Stomach (tissue), 9 donors: ENCODE results near the gene NTF3. TPM values are rescaled to one million over a fixed set of nuclear protein-coding genes. Genes with fewer than 3 reads are reported as not detected.
A peak's percentile ranks its signal among the peaks of the same experiment; 100 is the strongest.

Source experiments
- DNase-seq, 2 donors: peaks; one replicate each; pipeline versions ENCODE4 v3.0.0 to v3.0.0-alpha.2; 2013 to 2019
- H3K27ac ChIP-seq, 5 donors: fragments of 200-600 bp in 4 of 5; sonication (generic) in 4 of 5; one replicate each; pipeline ENCODE4 v1.5.1; 2013 to 2019; ENCODE audit warnings: mild to moderate bottlenecking in 1 of 5, moderate library complexity in 1 of 5
- H3K27me3 ChIP-seq, 3 donors: fragments of 200-600 bp; sonication (generic); one replicate each; pipeline ENCODE4 v1.5.1; 2017 to 2019; ENCODE audit warnings: mixed run types in 1 of 3
- H3K36me3 ChIP-seq, 4 donors: fragments of 200-600 bp; sonication (generic); 1 replicate in 3 of 4; 2 replicates in 1 of 4; pipeline ENCODE4 v1.5.1; 2016 to 2019
- H3K4me1 ChIP-seq, 4 donors: fragments of 200-600 bp; sonication (generic); one replicate each; pipeline ENCODE4 v1.5.1; 2016 to 2019
- H3K4me3 ChIP-seq, 4 donors: fragments of 200-600 bp; sonication (generic) in 3 of 4; one replicate each; pipeline ENCODE4 v1.5.1; 2016 to 2019; ENCODE audit warnings: mild to moderate bottlenecking in 1 of 4
- H3K9me3 ChIP-seq, 4 donors: fragments of 200-600 bp; sonication (generic); one replicate each; pipeline ENCODE4 v1.5.1; 2016 to 2019
- CTCF ChIP-seq, 7 experiments: fragments of 450-650 bp in 4 of 7; fragments of 200-600 bp in 3 of 7; sonication (generic) in 3 of 7; IDR thresholded peaks; one replicate each; pipeline ENCODE4 v1.5.1; 2016 to 2019; ENCODE audit warnings: antibody characterized with exemption in 7 of 7, control low read depth in 2 of 7, mild to moderate bottlenecking in 1 of 7
- EP300 ChIP-seq: sonication (generic); formaldehyde crosslinking; IDR thresholded peaks from one replicate; pipeline ENCODE4 v1.6.1; 2017; ENCODE audit warnings: antibody characterized with exemption
- POLR2A ChIP-seq, 4 donors: fragments of 450-650 bp; IDR thresholded peaks; one replicate each; pipeline ENCODE4 v1.6.1; 2016; ENCODE audit warnings: antibody characterized with exemption in 4 of 4, control low read depth in 2 of 4, mild to moderate bottlenecking in 1 of 4, moderate library complexity in 1 of 4
- POLR2AphosphoS5 ChIP-seq, 3 donors: sonication (generic); formaldehyde crosslinking; IDR thresholded peaks; one replicate each; pipeline ENCODE4 v1.6.1; 2016; ENCODE audit warnings: antibody characterized with exemption in 3 of 3
- WGBS, 5 donors: extraction: QIAGEN DNeasy Blood & Tissue Kit in 3 of 5; methylation state at CpG; one replicate each; pipeline versions ENCODE4 v1.1.5 to v1.1.7; 2013 to 2018; 5-methylcytosine and 5-hydroxymethylcytosine counted together
- intact Hi-C: fragments of 100-400 bp; cut with DNase I; formaldehyde crosslinking; loops from one replicate; pipeline ENCODE4 v1.15.1; 2023; ENCODE audit warnings: low total_unique reads
- polyA plus RNA-seq, 3 donors: library from polyadenylated mRNA; stranded (reverse); fragments of 200-250 nt; gene quantifications; one replicate each; pipeline ENCODE4 v1.2.3, GENCODE V29; 2013
- total RNA-seq, 5 donors: library from RNA; depleted of rRNA; stranded (reverse); fragments of >200 nt; gene quantifications; one replicate each; pipeline versions ENCODE4 v1.1.0 to v1.2.3, GENCODE V29; 2014 to 2016
- donor health status: healthy with polysubstance abuse.
- donor health status: Bipolar disorder and iron deficiency.
- donor health status: healthy.

Gene NTF3
- total and polyA plus RNA-seq, 8 donors, result 0.87 to 7.3 (median 4.0) TPM; not detected in 3

GRCh38 chr12:5479761-5480160 is 47.9 kb downstream of the NTF3 start:
- no peaks in the 10 kb centered on the region for H3K9me3 ChIP-seq
- no peaks in the 10 kb centered on the region for H3K36me3 ChIP-seq
- H3K27ac ChIP-seq, result no peak overlapping the region
- H3K4me1 ChIP-seq, result no peaks in the 10 kb centered on the region
- DNase-seq, result no peak
- H3K4me3 ChIP-seq, result no peak overlapping the region
- H3K27me3 ChIP-seq, result peaks cover 0 to 5% (median 0%) of the 10 kb centered on the region in 3 donors
- intact Hi-C loops, result no loop called here
- WGBS, 5 donors, result 57 to 77% (median 67%) methylated on average over 3 of the region's 3 CpGs
- no peak for TF ChIP-seq EP300
- no peak for TF ChIP-seq POLR2A (IDR thresholded peaks at IDR 0.05)
- no peak for TF ChIP-seq CTCF (IDR thresholded peaks at IDR 0.05)
- no peak for TF ChIP-seq POLR2AphosphoS5 (IDR thresholded peaks at IDR 0.05)

- H3K27ac ChIP-seq, result no peak overlapping the region
- no peaks in the 10 kb centered on the region for H3K9me3 ChIP-seq
- H3K4me3 ChIP-seq, result no peak overlapping the region
- intact Hi-C loops, result no loop called here
- peaks cover 0 to 5% (median 0%) of the 10 kb centered on the region in 3 donors for H3K27me3 ChIP-seq
- no peak for TF ChIP-seq POLR2AphosphoS5 (IDR thresholded peaks at IDR 0.05)
- no peaks in the 10 kb centered on the region for H3K36me3 ChIP-seq
- 32 to 44% (median 36%) methylated on average over 21 of the region's 21 CpGs for WGBS, 5 donors
- DNase-seq, result peak in 1 of 2 donors; percentile 59
- no peaks in the 10 kb centered on the region for H3K4me1 ChIP-seq
These were observed 48.5 kb downstream of the NTF3 start for GRCh38 chr12:5480218-5480937.

GRCh38 chr12:5480938-5481303 is 49.0 kb downstream of the NTF3 start:
- H3K4me1 ChIP-seq, result peaks cover 0 to 4% (median 0%) of the 10 kb centered on the region in 4 donors
- peaks cover 0 to 5% (median 0%) of the 10 kb centered on the region in 3 donors for H3K27me3 ChIP-seq
- H3K4me3 ChIP-seq, result no peak overlapping the region
- no peak overlapping the region for H3K27ac ChIP-seq
- DNase-seq, result no peak
- 21 to 33% (median 24%) methylated on average over 5 to 10 of the region's 10 CpGs for WGBS, 5 donors
- no peaks in the 10 kb centered on the region for H3K9me3 ChIP-seq
- no peak for TF ChIP-seq POLR2A (IDR thresholded peaks at IDR 0.05)
- TF ChIP-seq POLR2AphosphoS5 (IDR thresholded peaks at IDR 0.05), result no peak
- no peak for TF ChIP-seq EP300
- no peak for TF ChIP-seq CTCF (IDR thresholded peaks at IDR 0.05)
- intact Hi-C loops, result no loop called here
- H3K36me3 ChIP-seq, result no peaks in the 10 kb centered on the region

- peaks cover 0 to 6% (median 0%) of the 10 kb centered on the region in 4 donors for H3K4me1 ChIP-seq
- no peak overlapping the region for H3K27ac ChIP-seq
- no peak overlapping the region for H3K4me3 ChIP-seq
- peaks cover 0 to 5% (median 0%) of the 10 kb centered on the region in 3 donors for H3K27me3 ChIP-seq
- intact Hi-C loops, result no loop called here
- no peaks in the 10 kb centered on the region for H3K36me3 ChIP-seq
- no peaks in the 10 kb centered on the region for H3K9me3 ChIP-seq
- TF ChIP-seq POLR2AphosphoS5 (IDR thresholded peaks at IDR 0.05) (no peak), POLR2A (IDR thresholded peaks at IDR 0.05) (no peak), CTCF (IDR thresholded peaks at IDR 0.05) (no peak), EP300 (no peak)
- DNase-seq, result no peak
- WGBS, 5 donors, result 84 to 94% (median 92%) methylated on average over 5 of the region's 5 CpGs
These were observed 49.7 kb downstream of the NTF3 start for GRCh38 chr12:5481645-5482044.

GRCh38 chr12:5484426-5484825 is 52.5 kb downstream of the NTF3 start:
- Histone ChIP-seq H3K27me3 (peaks cover 0 to 5% (median 0%) of the 10 kb centered on the region in 3 donors), H3K9me3 (no peaks in the 10 kb centered on the region), H3K4me3 (no peak overlapping the region), H3K36me3 (no peaks in the 10 kb centered on the region), H3K4me1 (peaks cover 0 to 12% (median 6%) of the 10 kb centered on the region in 4 donors), H3K27ac (no peak overlapping the region)
- no peak for DNase-seq
- intact Hi-C loops, result no loop called here
- 74 to 90% (median 84%) methylated on average over 6 of the region's 6 CpGs for WGBS, 5 donors
- no peak for TF ChIP-seq EP300
- no peak for TF ChIP-seq POLR2AphosphoS5 (IDR thresholded peaks at IDR 0.05)
- TF ChIP-seq CTCF (IDR thresholded peaks at IDR 0.05), result no peak
- no peak for TF ChIP-seq POLR2A (IDR thresholded peaks at IDR 0.05)
